OCI-LY1 (cell line): ENCODE measurements around the gene GFOD1.

ENCODE experiments used
- CTCF ChIP-seq: fragments of 200-600 bp; sonication (generic), shearing (Covaris generic); IDR thresholded peaks from 2 replicates; pipeline ENCODE4 v1.5.1; 2017; ENCODE audit warnings: mild to moderate bottlenecking, antibody characterized with exemption, low read length, moderate library complexity, mixed read lengths
- EZH2 ChIP-seq: fragments of 200-600 bp; sonication (generic), shearing (Covaris generic); IDR thresholded peaks from 2 replicates; pipeline ENCODE4 v1.8.0; 2017; ENCODE audit warnings: borderline replicate concordance, mixed run types, mild to moderate bottlenecking, antibody characterized with exemption, low read length, moderate library complexity, mixed read lengths

GRCh38 chr6:13435477-13436246 lies 51.7 kb downstream of the GFOD1 start:
- TF ChIP-seq CTCF (no peak), EZH2 (no peak)
